T-helper 17 cell (primary cell): ENCODE data around the gene KIRREL1. TPM values are rescaled to one million over a fixed set of nuclear protein-coding genes. Genes with fewer than 3 reads are reported as not detected.
"Not testable (repeated sequence)": the region's sequence is repeated elsewhere in the genome, so short reads cannot be mapped to it uniquely, and the experiment has no call there.

ENCODE experiments used
- ATAC-seq: fragments of 150-1000 bp; cut with Tn5 transposase; 2 replicates; pipeline ENCODE4 v1.10.0; 2021; ENCODE audit warnings: mild to moderate bottlenecking, moderate library complexity
- DNase-seq, 3 donors: peaks; one replicate each; pipeline versions ENCODE4 v3.0.0 to v3.0.0-alpha.2; 2020 to 2021
- H3K9me3 ChIP-seq: one replicate; pipeline ENCODE4 v1.7.0; 2013; ENCODE audit warnings: low read length, mild to moderate bottlenecking; ENCODE audit not compliant: control insufficient read depth, poor library complexity, severe bottlenecking
- H3K27ac Mint-ChIP-seq: one replicate; pipeline ENCODE4 v1.8.0; 2022; ENCODE audit warnings: mild to moderate bottlenecking, moderate library complexity, mixed read lengths
- H3K27me3 Mint-ChIP-seq: one replicate; pipeline ENCODE4 v1.8.0; 2022; ENCODE audit warnings: mixed read lengths
- H3K36me3 Mint-ChIP-seq: one replicate; pipeline ENCODE4 v1.8.0; 2022; ENCODE audit warnings: low read depth, mixed read lengths
- H3K4me1 Mint-ChIP-seq: one replicate; pipeline ENCODE4 v1.8.0; 2022; ENCODE audit warnings: mild to moderate bottlenecking, mixed read lengths
- H3K4me3 Mint-ChIP-seq: one replicate; pipeline ENCODE4 v1.8.0; 2022; ENCODE audit warnings: mild to moderate bottlenecking, moderate library complexity, mixed read lengths
- total RNA-seq, 4 donors: library from RNA in 2 of 4; stranded (reverse) in 2 of 4; gene quantifications; one replicate each; pipeline ENCODE4 v1.2.3 and lab custom pipeline; 2022 to 2026

The KIRREL1 gene
- total RNA-seq, 2 donors from 2014 or later, result not detected

DNA sequence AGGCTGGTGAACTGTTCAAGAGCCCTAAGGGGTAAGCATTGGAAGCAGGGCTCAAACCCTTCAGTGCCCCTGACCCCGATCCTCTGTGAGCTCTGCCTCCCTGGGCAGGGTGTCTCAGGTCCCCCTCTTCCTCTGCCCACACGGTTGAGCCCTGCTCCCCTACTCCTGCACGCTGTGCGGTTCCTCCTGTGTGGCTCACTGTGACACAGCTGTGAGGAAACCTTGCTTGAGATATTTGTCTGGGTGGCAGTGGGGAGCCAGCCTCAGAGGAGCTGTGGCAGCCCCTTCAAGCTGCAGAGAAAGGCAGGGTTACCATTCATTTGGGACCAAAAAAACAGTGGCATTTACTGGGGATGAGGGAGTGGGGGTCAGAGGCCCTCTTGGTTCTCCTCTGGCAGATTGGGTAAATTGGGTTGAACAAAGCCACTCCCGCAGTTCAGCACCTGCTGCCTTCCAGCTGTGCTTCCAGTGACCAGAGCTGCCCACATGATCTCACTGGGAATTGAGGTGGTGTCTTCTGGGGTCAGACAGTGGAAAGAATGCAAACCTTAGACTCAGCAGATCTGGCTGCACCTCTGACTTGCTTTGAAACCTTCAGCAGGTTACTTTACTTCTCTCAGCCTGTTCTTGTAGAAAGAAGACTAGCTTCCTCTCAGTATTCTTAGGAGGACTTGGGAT, 126.7 kb downstream of the KIRREL1 start:
- H3K9me3 ChIP-seq, result no peaks in the 10 kb centered on the region
- Mint-ChIP-seq H3K4me1 (peaks cover 17% of the 10 kb centered on the region), H3K36me3 (peaks cover 9% of the 10 kb centered on the region), H3K4me3 (no peak overlapping the region), H3K27me3 (peaks cover 80% of the 10 kb centered on the region), H3K27ac (no peak overlapping the region)
- no peak for ATAC-seq
- DNase-seq, result no peak

DNA sequence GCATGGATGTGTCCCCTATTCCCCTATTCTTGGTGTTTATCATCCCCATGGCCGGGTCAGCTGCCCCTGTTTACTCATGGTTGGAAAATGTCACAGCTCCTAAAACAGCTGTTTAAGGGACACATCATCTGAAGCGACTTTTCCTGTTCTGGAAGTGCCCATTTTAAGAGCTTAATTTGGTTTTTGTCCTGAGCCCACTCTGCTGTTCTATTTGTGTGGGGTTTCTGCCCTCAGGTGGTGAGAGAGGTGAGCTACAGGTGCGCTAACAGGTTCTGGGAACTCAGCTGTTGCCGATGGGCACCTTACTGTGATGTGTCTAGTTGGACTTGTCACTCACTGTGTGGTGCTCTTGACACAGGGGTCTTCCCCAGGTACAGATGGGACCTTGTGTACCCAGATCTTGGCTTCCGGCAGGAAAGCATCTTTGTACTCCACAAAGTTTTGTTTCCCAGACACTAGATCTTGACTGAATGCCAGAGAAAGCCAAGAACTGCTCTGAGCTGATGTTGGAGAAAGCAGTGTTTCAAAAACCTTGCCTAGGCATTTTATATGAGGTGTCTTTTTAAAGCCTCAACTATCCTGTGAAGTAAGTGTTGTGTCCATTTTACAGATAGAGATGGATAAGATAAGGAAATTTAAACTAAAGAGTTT, 128.3 kb downstream of the KIRREL1 start:
- ATAC-seq, result peak; percentile 34
- H3K9me3 ChIP-seq, result no peaks in the 10 kb centered on the region
- Mint-ChIP-seq H3K4me3 (no peak overlapping the region), H3K27ac (no peak overlapping the region), H3K27me3 (peaks cover 76% of the 10 kb centered on the region), H3K36me3 (peaks cover 2% of the 10 kb centered on the region), H3K4me1 (peaks cover 14% of the 10 kb centered on the region)
- DNase-seq, result no peak

DNA sequence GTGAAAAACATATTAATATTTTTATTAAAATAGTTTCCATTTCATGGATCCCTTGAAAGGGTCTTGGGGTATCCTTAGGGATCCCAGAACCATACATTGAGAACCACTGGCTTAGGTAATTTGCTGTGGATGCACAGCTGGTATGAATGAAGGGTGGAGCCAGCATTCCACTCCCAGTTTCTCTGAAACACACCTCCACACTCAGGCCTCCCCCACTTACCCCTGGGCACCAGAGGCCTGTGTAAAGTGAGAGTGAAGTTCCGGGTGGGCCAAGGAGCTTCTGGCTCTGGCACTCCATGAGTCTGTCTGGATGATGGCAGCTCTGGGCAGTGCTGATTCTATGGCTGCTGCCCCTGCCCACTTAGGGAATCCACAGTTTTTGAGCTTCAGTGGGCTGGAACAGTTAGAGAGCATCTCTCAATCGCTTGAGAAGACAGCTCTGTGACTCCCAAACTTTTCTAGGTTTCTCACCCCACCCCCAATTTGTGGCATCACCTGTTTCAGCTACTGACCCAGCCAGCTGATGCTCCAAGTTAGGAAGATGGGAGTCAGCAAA, 129.5 kb downstream of the KIRREL1 start:
- H3K27me3 Mint-ChIP-seq, result peaks cover 73% of the 10 kb centered on the region

DNA sequence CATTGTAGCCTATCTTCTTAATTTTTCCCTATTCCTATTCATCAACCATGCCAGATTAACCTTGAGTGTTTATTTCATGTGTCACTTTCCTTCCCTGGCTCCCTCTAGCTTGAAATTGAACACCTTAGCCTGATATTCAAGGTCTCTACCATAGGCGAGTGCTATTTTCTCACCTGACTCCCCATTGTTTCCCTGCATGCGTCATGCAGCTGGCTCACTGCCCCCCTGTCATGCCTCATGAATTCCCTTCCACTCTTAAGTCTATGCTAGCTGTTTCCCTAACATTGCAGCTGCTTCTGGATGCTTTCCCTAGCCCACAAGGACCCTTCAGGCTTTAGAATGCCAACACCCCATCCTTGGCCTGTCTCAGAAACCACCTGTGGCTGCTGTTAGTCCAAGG, 130.6 kb downstream of the KIRREL1 start:
- Mint-ChIP-seq H3K4me1 (peaks cover 5% of the 10 kb centered on the region), H3K36me3 (peaks cover 2% of the 10 kb centered on the region), H3K27me3 (peaks cover 61% of the 10 kb centered on the region), H3K27ac (no peak overlapping the region), H3K4me3 (no peak overlapping the region)
- DNase-seq (no peak), ATAC-seq (no peak)
- no peaks in the 10 kb centered on the region for H3K9me3 ChIP-seq

More for the DNA sequence above, 129.5 kb downstream of the KIRREL1 start:
- Mint-ChIP-seq H3K4me1 (peaks cover 11% of the 10 kb centered on the region), H3K36me3 (peaks cover 2% of the 10 kb centered on the region), H3K27ac (no peak overlapping the region), H3K4me3 (no peak overlapping the region)
- DNase-seq (no peak), ATAC-seq (no peak)
- H3K9me3 ChIP-seq, result no peaks in the 10 kb centered on the region

DNA sequence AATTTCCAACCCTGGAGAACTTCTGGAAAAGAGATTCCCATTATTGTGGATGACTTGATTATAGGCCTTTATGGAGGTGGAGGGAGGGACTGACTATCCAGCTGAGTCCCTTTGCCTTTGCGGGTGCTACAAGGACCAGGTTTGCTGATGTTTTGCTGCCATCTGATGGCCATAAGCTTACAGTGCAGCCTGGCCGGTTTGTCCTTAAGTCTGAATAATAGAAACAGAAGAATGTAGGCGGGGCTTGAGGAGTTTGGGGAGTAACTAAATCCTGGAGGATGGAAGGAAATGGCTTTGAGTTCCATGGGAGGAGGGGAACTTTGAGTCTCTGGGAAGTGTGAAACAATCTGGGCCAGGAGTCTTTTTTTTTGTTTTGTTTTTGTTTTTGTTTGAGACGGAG, 131.6 kb downstream of the KIRREL1 start:
- Mint-ChIP-seq H3K27ac (no peak overlapping the region), H3K4me3 (no peak overlapping the region), H3K36me3 (peaks cover 2% of the 10 kb centered on the region), H3K4me1 (peaks cover 5% of the 10 kb centered on the region), H3K27me3 (peaks cover 52% of the 10 kb centered on the region)
- no peaks in the 10 kb centered on the region for H3K9me3 ChIP-seq
- DNase-seq (peak; percentile 15 to 56 (median 31)), ATAC-seq (peak; percentile 92)

DNA sequence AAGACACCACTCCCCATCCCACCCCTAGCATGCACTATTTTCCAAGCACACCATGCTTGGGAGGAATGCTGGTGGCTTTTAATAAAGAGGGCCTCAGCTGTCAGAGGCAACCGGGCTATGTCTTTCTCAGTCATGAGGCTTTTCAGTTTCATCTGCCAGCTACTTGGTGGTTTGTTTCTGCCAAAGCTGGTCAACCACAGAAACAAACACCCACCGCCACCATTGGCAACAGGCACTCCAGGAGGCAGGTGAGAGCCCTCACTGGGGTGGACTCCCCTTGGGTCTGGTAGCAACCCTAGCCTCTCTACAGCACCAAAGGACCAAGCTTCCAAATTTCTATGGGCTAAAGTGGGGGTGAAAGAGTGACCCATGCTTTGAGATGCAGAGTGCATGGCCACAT, 133.0 kb downstream of the KIRREL1 start:
- no peak overlapping the region for H3K27ac Mint-ChIP-seq
- ATAC-seq, result no peak
- no peaks in the 10 kb centered on the region for H3K9me3 ChIP-seq
- peaks cover 5% of the 10 kb centered on the region for H3K4me1 Mint-ChIP-seq
- no peak overlapping the region for H3K4me3 Mint-ChIP-seq
- peaks cover 2% of the 10 kb centered on the region for H3K36me3 Mint-ChIP-seq
- peaks cover 37% of the 10 kb centered on the region for H3K27me3 Mint-ChIP-seq
- no peak for DNase-seq

DNA sequence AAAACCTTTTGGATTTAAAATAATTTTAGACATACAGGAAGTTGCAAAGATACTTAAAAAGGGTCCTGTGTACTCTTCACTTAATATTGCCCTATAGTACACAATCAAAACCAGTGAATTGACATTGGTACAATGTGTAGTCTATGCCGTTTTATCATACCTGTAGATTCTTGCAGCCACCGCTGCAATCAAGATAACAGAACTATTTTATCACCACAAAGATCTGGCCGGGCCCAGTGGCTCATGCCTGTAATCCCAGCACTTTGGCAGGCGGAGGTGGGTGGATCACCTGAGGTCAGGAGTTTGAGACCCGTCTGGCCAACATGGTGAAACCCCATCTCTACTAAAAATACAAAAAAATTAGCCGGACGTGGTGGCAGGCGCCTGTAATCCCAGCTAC, 135.1 kb downstream of the KIRREL1 start:
- not testable (repeated sequence) for H3K36me3 Mint-ChIP-seq

DNA sequence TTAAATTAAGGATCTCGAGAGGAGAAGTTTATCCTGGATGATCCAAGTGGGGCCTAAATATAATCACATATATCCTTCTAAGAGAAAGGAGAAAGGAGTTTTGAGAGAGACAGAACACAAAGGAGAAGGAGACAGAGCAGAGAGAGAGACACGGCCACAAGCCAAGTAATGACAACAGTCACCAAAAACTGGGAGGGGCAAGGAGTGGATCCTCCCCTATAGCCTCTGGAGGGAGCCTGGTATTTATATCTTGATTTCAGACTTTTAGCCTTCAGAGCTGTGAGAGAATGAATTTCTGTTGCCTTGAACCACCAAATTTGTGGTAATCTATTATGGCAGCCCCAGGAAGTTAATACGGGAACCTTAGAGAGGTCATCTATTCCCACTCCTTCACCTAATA, 137.8 kb downstream of the KIRREL1 start:
- ATAC-seq (no peak), DNase-seq (no peak)
- no peaks in the 10 kb centered on the region for H3K9me3 ChIP-seq
- H3K27ac Mint-ChIP-seq, result no peak overlapping the region
- H3K36me3 Mint-ChIP-seq, result no peaks in the 10 kb centered on the region
- peaks cover 9% of the 10 kb centered on the region for H3K27me3 Mint-ChIP-seq
- H3K4me1 Mint-ChIP-seq, result no peaks in the 10 kb centered on the region
- no peak overlapping the region for H3K4me3 Mint-ChIP-seq

More for the DNA sequence above, 135.1 kb downstream of the KIRREL1 start:
- DNase-seq, H3K4me1 Mint-ChIP-seq, H3K4me3 Mint-ChIP-seq, H3K27ac Mint-ChIP-seq, ATAC-seq, H3K9me3 ChIP-seq: not testable (repeated sequence)
- H3K27me3 Mint-ChIP-seq, result peaks cover 32% of the 10 kb centered on the region

DNA sequence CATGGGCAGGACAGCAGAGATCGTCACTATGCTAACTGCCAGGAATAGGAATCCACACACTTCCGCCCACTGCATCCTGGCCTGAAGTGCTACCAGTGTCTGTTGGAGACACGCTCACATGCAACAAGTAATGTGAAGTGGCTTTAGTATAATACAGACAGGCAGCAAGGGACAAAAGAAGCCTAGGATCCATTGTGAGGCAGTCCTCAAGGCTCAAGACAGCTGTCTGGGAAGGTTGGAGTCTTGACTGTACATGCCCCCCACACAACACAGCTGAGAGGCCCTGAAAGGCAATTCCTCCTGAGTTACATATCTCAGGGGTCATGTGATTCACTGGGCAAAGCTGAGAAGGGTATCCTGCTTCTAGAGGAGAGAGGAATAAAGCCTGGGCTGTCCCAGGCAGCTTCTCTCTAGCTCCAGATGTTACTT, 147.3 kb downstream of the KIRREL1 start:
- Mint-ChIP-seq H3K4me1 (no peaks in the 10 kb centered on the region), H3K36me3 (no peaks in the 10 kb centered on the region), H3K27ac (no peak overlapping the region), H3K27me3 (no peaks in the 10 kb centered on the region), H3K4me3 (no peak overlapping the region)
- ATAC-seq (no peak), DNase-seq (no peak)
- no peaks in the 10 kb centered on the region for H3K9me3 ChIP-seq

DNA sequence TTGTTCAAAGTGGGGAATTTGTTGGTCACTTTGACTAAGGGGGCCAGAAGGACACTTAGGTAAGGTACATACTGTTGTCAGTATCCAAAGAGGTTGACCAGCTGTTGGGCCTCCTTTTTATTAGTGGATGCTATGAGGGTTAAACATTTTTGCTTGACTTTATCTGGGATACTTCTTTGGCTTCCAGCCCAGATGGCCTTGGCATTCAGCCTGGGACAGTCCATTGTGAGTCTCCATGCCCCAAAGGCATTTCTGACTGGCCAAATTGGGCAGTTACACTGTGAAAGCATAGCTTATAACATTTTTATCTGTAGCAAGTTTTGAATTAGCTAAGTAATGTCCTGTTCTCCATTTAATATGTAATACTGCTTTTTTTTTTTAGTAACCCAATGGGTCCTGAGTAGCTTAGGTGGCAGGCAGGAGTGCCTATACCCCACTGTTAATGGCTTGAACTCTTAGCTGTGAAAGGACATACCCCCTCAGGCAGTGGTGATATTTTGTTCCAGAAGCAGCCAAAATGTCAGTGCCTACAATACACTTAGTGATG, 151.8 kb downstream of the KIRREL1 start:
- no peak overlapping the region for H3K4me3 Mint-ChIP-seq
- H3K4me1 Mint-ChIP-seq, result peaks cover 15% of the 10 kb centered on the region
- DNase-seq, result no peak
- ATAC-seq, result no peak
- H3K36me3 Mint-ChIP-seq, result peaks cover 2% of the 10 kb centered on the region
- no peaks in the 10 kb centered on the region for H3K27me3 Mint-ChIP-seq
- no peak overlapping the region for H3K27ac Mint-ChIP-seq
- no peaks in the 10 kb centered on the region for H3K9me3 ChIP-seq

DNA sequence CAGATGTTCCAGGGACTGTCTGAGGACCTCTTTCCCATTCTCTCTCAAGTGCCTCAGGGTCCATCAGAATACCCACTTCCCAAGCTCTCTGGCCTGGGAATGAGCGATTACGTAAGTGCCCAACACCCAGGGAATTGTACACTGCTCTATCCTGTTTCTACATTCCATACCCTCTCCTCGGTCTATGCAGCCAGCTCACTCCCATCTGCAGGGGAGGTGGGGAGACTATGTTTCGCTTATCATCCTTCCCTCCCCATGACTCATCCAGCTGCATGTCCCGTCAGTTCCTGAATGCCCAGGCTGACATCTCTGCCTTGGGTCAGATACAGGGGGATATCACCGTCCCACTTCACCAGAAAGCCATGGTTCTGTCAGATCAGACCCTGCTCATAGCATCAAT, 152.7 kb downstream of the KIRREL1 start:
- DNase-seq, result no peak
- Mint-ChIP-seq H3K27ac (no peak overlapping the region), H3K4me3 (no peak overlapping the region), H3K36me3 (peaks cover 2% of the 10 kb centered on the region), H3K27me3 (no peaks in the 10 kb centered on the region), H3K4me1 (peaks cover 22% of the 10 kb centered on the region)
- H3K9me3 ChIP-seq, result no peaks in the 10 kb centered on the region
- no peak for ATAC-seq

DNA sequence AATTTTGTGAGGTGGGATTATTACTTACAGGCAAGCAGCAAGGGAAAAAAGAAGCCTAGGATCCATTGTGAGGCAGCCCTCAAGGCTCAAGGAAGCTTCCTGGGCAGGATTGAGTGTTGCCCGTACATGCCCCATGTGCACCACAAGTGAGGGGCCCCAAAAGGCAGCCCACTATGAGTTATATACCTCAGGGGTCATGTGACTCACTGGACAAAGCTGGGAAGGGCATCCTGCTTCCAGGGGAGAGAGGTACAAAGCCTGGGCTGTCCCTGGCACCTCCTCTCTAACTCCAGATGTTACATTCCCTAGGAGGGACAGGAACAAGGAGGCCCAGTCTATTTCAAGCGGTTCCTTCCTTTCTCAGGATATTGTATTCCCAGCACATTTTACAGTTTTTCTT, 153.3 kb downstream of the KIRREL1 start:
- no peaks in the 10 kb centered on the region for H3K9me3 ChIP-seq
- H3K4me1 Mint-ChIP-seq, result peaks cover 22% of the 10 kb centered on the region
- no peak overlapping the region for H3K27ac Mint-ChIP-seq
- ATAC-seq (no peak), DNase-seq (no peak)
- no peaks in the 10 kb centered on the region for H3K27me3 Mint-ChIP-seq
- no peak overlapping the region for H3K4me3 Mint-ChIP-seq
- peaks cover 2% of the 10 kb centered on the region for H3K36me3 Mint-ChIP-seq

DNA sequence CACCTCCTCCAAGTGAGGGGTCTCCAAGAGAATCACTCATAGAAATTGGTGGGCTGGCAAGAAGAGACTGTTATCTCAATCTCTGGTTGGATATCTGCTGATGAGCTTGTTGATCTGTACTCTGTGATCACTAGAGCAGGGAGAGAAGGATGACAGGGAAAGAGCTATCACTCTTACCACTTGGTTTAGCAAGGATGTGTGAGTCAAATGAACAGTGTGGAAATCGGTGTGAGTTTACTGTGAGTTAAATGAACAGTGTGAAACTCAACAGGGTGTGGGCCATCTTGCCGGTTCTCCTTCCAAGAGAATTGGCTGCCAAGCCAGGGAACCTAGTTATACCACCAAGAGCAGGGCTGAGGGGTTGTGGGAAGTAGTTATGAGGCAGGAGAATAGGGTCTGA, 154.0 kb downstream of the KIRREL1 start:
- Mint-ChIP-seq H3K27me3 (no peaks in the 10 kb centered on the region), H3K4me1 (peaks cover 22% of the 10 kb centered on the region), H3K36me3 (peaks cover 2% of the 10 kb centered on the region), H3K4me3 (no peak overlapping the region), H3K27ac (no peak overlapping the region)
- no peak for ATAC-seq
- DNase-seq, result no peak
- no peaks in the 10 kb centered on the region for H3K9me3 ChIP-seq
